Mammary epithelial cell (primary cell): ENCODE data around the gene MAB21L4.

Experiments
- EZH2 ChIP-seq: IDR thresholded peaks from 2 replicates; pipeline ENCODE4 v1.6.1; 2012; ENCODE audit warnings: low read length, inconsistent platforms, borderline replicate concordance
- TF ChIP-seq, protein P1 (sequence below), 2 donors: IDR thresholded peaks in 1 of 2; conservative IDR thresholded peaks in 1 of 2; 2 replicates each; pipeline ENCODE4 v1.5.1; 2011 to 2012; ENCODE audit warnings: inconsistent platforms in 2 of 2, low read length in 2 of 2, mild to moderate bottlenecking in 2 of 2, control low read depth in 1 of 2, low read depth in 1 of 2; ENCODE audit not compliant: insufficient read depth in 1 of 2; ENCODE audit errors: extremely low read depth in 1 of 2

- TF ChIP-seq EZH2, result no peak
- TF ChIP-seq, protein P1, sequence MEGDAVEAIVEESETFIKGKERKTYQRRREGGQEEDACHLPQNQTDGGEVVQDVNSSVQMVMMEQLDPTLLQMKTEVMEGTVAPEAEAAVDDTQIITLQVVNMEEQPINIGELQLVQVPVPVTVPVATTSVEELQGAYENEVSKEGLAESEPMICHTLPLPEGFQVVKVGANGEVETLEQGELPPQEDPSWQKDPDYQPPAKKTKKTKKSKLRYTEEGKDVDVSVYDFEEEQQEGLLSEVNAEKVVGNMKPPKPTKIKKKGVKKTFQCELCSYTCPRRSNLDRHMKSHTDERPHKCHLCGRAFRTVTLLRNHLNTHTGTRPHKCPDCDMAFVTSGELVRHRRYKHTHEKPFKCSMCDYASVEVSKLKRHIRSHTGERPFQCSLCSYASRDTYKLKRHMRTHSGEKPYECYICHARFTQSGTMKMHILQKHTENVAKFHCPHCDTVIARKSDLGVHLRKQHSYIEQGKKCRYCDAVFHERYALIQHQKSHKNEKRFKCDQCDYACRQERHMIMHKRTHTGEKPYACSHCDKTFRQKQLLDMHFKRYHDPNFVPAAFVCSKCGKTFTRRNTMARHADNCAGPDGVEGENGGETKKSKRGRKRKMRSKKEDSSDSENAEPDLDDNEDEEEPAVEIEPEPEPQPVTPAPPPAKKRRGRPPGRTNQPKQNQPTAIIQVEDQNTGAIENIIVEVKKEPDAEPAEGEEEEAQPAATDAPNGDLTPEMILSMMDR (conservative IDR thresholded peaks at IDR 0.05 in 1 of 2, IDR thresholded peaks at IDR 0.05 in 1 of 2; ENCODE audit: extremely low read depth in 1 of 2, insufficient read depth in 1 of 2, low read depth in 1 of 2, low read length in 2 of 2), result no peak
Measured at GRCh38 chr2:240888890-240889573, 6.9 kb downstream of the MAB21L4 start.
